HepG2 (cell line): Measurements from ENCODE around the gene SERPINE2. TPM values are rescaled to one million over a fixed set of nuclear protein-coding genes. Genes with fewer than 3 reads are reported as not detected.

ENCODE experiments used
- ATAC-seq: fragments of 200-7000 bp; cut with Tn5 transposase; 3 replicates; pipeline ENCODE4 v1.9.1; 2020; ENCODE audit warnings: mild to moderate bottlenecking, moderate library complexity
- BruUV-seq: library from RNA; stranded (reverse); fragments of 400-500 nt; replicated peaks from 2 replicates; lab custom pipeline; 2021; lab: Mats Ljungman, UMichigan
- CTCF ChIA-PET: fragments of 300-600 bp; formaldehyde crosslinking; extraction: SDS; loops from one replicate; lab custom pipeline; 2021; ENCODE audit warnings: low total read pairs, inconsistent platforms, low intra/inter-chr PET ratio; lab: Yijun Ruan, JAX
- POLR2A ChIA-PET: fragments of 350-600 bp; sonication (Branson Sonifier 250); formaldehyde crosslinking; loops from one replicate; lab custom pipeline; 2020; ENCODE audit warnings: antibody characterized with exemption, inconsistent platforms; lab: Yijun Ruan, JAX
- DNase-seq: peaks from one replicate; pipeline ENCODE4 v3.0.0-alpha.2; 2015; ENCODE audit warnings: low spot score
- FAIRE-seq: peaks from 3 replicates; lab custom pipeline; 2011; peaks lifted over from hg19 to GRCh38; lab: Jason Lieb, UNC
- H2AFZ ChIP-seq: one replicate; pipeline ENCODE4 v1.6.1; 2011; ENCODE audit warnings: low read length, inconsistent platforms
- H3K27ac ChIP-seq: fragments of 300-600 bp; 3 replicates; pipeline ENCODE4 v1.8.0; 2011; ENCODE audit warnings: mixed run types, mild to moderate bottlenecking, mixed read lengths, low read length, inconsistent platforms; ENCODE audit not compliant: insufficient read depth; ENCODE audit errors: extremely low read length
- H3K27me3 ChIP-seq, 2 experiments: fragments of 200-600 bp in 1 of 2; 2 replicates in 1 of 2; 3 replicates in 1 of 2; pipeline versions ENCODE4 v1.6.0 to v1.8.0; 2011; ENCODE audit warnings: low read length in 2 of 2, mild to moderate bottlenecking in 2 of 2, moderate library complexity in 2 of 2, inconsistent platforms in 1 of 2; ENCODE audit not compliant: insufficient read depth in 2 of 2, control insufficient read depth in 1 of 2
- H3K36me3 ChIP-seq, 2 experiments: fragments of 200-600 bp in 1 of 2; replicated peaks in 1 of 2; 2 replicates in 1 of 2; 3 replicates in 1 of 2; pipeline versions ENCODE4 v1.5.1 to v1.8.0; 2011; ENCODE audit warnings: low read length in 2 of 2, inconsistent platforms in 1 of 2; ENCODE audit not compliant: insufficient read depth in 2 of 2, control insufficient read depth in 1 of 2
- H3K4me1 ChIP-seq: 2 replicates; pipeline ENCODE4 v1.5.1; 2012; ENCODE audit warnings: low read length, inconsistent platforms; ENCODE audit not compliant: insufficient read depth
- H3K4me2 ChIP-seq: 2 replicates; pipeline ENCODE4 v1.6.0; 2011; ENCODE audit warnings: low read depth, low read length, inconsistent platforms
- H3K4me3 ChIP-seq, 3 experiments: fragments of 200-600 bp in 1 of 3; sonication (generic), shearing (Covaris generic) in 1 of 3; replicated peaks in 1 of 3; 2 replicates each; pipeline ENCODE4 v1.5.1; 2011 to 2016; ENCODE audit warnings: low read length in 3 of 3, inconsistent platforms in 2 of 3, low read depth in 2 of 3, mild to moderate bottlenecking in 2 of 3, control low read depth in 1 of 3, mixed read lengths in 1 of 3; ENCODE audit not compliant: insufficient read depth in 1 of 3
- H3K79me2 ChIP-seq: one replicate; pipeline ENCODE4 v1.6.1; 2011; ENCODE audit warnings: low read length, inconsistent platforms; ENCODE audit not compliant: insufficient read depth
- H3K9ac ChIP-seq: 2 replicates; pipeline ENCODE4 v1.6.0; 2011; ENCODE audit warnings: mild to moderate bottlenecking, low read depth, low read length, inconsistent platforms; ENCODE audit not compliant: insufficient read depth
- H3K9me3 ChIP-seq: 2 replicates; pipeline ENCODE4 v1.5.1; 2012; ENCODE audit warnings: mild to moderate bottlenecking, low read length
- H4K20me1 ChIP-seq: 2 replicates; pipeline ENCODE4 v1.6.0; 2011; ENCODE audit warnings: inconsistent platforms, mild to moderate bottlenecking, low read length, moderate library complexity; ENCODE audit not compliant: insufficient read depth
- ATF7 ChIP-seq, 2 experiments: fragments of 450-650 bp in 1 of 2; sonication (generic) in 1 of 2; formaldehyde crosslinking in 1 of 2; IDR thresholded peaks; 2 replicates each; pipeline versions ENCODE4 v1.4.0 to v1.6.1; 2016 to 2020; ENCODE audit warnings: antibody characterized with exemption in 1 of 2, mild to moderate bottlenecking in 1 of 2, missing genetic modification reagents in 1 of 2
- DMTF1 ChIP-seq: sonication (generic); formaldehyde crosslinking; IDR thresholded peaks from 2 replicates; pipeline ENCODE4 v1.4.0; 2020; ENCODE audit warnings: mild to moderate bottlenecking, missing genetic modification reagents
- HES4 ChIP-seq: sonication (generic); formaldehyde crosslinking; IDR thresholded peaks from 2 replicates; pipeline ENCODE4 v1.9.0; 2021; ENCODE audit warnings: mild to moderate bottlenecking, missing genetic modification reagents, borderline replicate concordance
- KMT2B ChIP-seq: IDR thresholded peaks from 2 replicates; pipeline ENCODE4 v1.6.1; 2016; ENCODE audit warnings: missing genetic modification reagents, missing compliant biosample characterization
- MLX ChIP-seq: IDR thresholded peaks from 2 replicates; pipeline ENCODE4 v1.6.1; 2016
- RBM22 ChIP-seq: fragments of 200-400 bp; formaldehyde crosslinking; optimal IDR thresholded peaks from 2 replicates; pipeline ENCODE3; 2017; ENCODE audit warnings: mild to moderate bottlenecking, low read length, moderate library complexity
- RNF2 ChIP-seq: fragments of 450-650 bp; conservative IDR thresholded peaks from 2 replicates; pipeline ENCODE4 v1.6.1; 2016; ENCODE audit warnings: low read depth
- SOX13 ChIP-seq, 3 experiments: fragments of 450-650 bp in 1 of 3; sonication (generic) in 1 of 3; formaldehyde crosslinking in 1 of 3; IDR thresholded peaks in 2 of 3; conservative IDR thresholded peaks in 1 of 3; 2 replicates each; pipeline versions ENCODE4 v1.5.0 to v1.6.1; 2016 to 2020; ENCODE audit warnings: antibody characterized with exemption in 1 of 3, mild to moderate bottlenecking in 1 of 3, missing compliant biosample characterization in 1 of 3, missing genetic modification reagents in 1 of 3, moderate library complexity in 1 of 3
- TFE3 ChIP-seq: IDR thresholded peaks from 2 replicates; pipeline ENCODE4 v1.6.1; 2016
- ZNF512 ChIP-seq: sonication (generic); formaldehyde crosslinking; IDR thresholded peaks from 2 replicates; pipeline ENCODE4 v1.4.0; 2020; ENCODE audit warnings: mild to moderate bottlenecking, missing genetic modification reagents
- ZNF549 ChIP-seq: sonication (generic); formaldehyde crosslinking; IDR thresholded peaks from 2 replicates; pipeline ENCODE4 v1.5.0; 2020; ENCODE audit warnings: missing genetic modification reagents
- ZNF609 ChIP-seq: sonication (generic); formaldehyde crosslinking; IDR thresholded peaks from 2 replicates; pipeline ENCODE4 v1.4.0; 2020; ENCODE audit warnings: mild to moderate bottlenecking, missing genetic modification reagents, borderline replicate concordance
- WGBS: methylation state at CpG from one replicate; pipeline ENCODE4 v1.1.6; 2017; ENCODE audit warnings: low lambda C conversion rate; 5-methylcytosine and 5-hydroxymethylcytosine counted together
- in situ Hi-C: cut with HindIII; loops from 2 replicates; pipeline ENCODE4 v1.10.0; 2017; ENCODE audit warnings: low pct_unique_long_range_greater_than_20kb; ENCODE audit not compliant: extremely low pct_ligation_motif_present
- intact Hi-C: fragments of 100-400 bp; cut with micrococcal nuclease; formaldehyde crosslinking; loops from one replicate; pipeline ENCODE4 v1.10.0; 2022; ENCODE audit not compliant: unreplicated experiment
- polyA plus RNA-seq, 8 experiments: library from polyadenylated mRNA; depleted of rRNA in 3 of 8; stranded (reverse) in 7 of 8; unstranded in 1 of 8; fragments of >200 nt; fragmentation: Illumina TruSeq in 4 of 8; extraction: Trizol in 4 of 8; gene quantifications; 2 replicates each; pipeline versions ENCODE4 v1.2.1 to v1.2.3, GENCODE V29; 2011 to 2016; ENCODE audit warnings: low read depth in 4 of 8, missing spikeins in 1 of 8, mixed read lengths in 1 of 8; ENCODE audit not compliant: insufficient read depth in 1 of 8
- total RNA-seq, 5 experiments: library from RNA; depleted of rRNA; stranded (reverse); fragments of >200 nt; fragmentation: Illumina TruSeq; extraction: Trizol; gene quantifications; 2 replicates each; pipeline ENCODE4 v1.2.3, GENCODE V29; 2016; ENCODE audit warnings: low read depth in 1 of 5

Gene SERPINE2
- total and polyA plus RNA-seq, 2 of the 13 experiments (the other 11 are each of a cell fraction or from before 2014, with no cell fraction given), result 7.9 to 18.1 TPM

- Histone ChIP-seq H3K4me3 (no peak overlapping the region), H2AFZ (no peak overlapping the region), H3K79me2 (no peaks in the 10 kb centered on the region), H4K20me1 (no peaks in the 10 kb centered on the region), H3K4me1 (peaks cover 9% of the 10 kb centered on the region), H3K27me3 (peaks cover 0 to 30% of the 10 kb centered on the region in 2 experiments; a peak in 2 of 5 replicates), H3K27ac (no peak overlapping the region), H3K9ac (no peak overlapping the region), H3K36me3 (no peaks in the 10 kb centered on the region), H3K4me2 (no peak overlapping the region), H3K9me3 (peaks cover 13% of the 10 kb centered on the region; the same call in 1 of the 2 replicates)
- ChIA-PET POLR2A (no interaction called here), CTCF (no interaction called here)
- no peak for FAIRE-seq
- no peak for ATAC-seq
- DNase-seq, result no peak
- TF ChIP-seq ZNF609 (no peak), HES4 (CRISPR knock-in tag) (no peak), MLX (no peak), ATF7 (IDR thresholded peaks at IDR 0.05) (no peak), ATF7 (CRISPR knock-in tag; IDR thresholded peaks at IDR 0.05) (no peak), SOX13 (IDR thresholded peaks at IDR 0.05) (no peak), SOX13 (CRISPR knock-in tag; conservative IDR thresholded peaks at IDR 0.05 in 1 of 2, IDR thresholded peaks at IDR 0.05 in 1 of 2) (no peak), KMT2B (CRISPR knock-in tag) (no peak), ZNF512 (CRISPR knock-in tag) (no peak), ZNF549 (CRISPR knock-in tag) (no peak), RBM22 (no peak), RNF2 (no peak), TFE3 (CRISPR knock-in tag) (no peak), DMTF1 (CRISPR knock-in tag) (no peak)
- 3% methylated on average over 3 of the region's 3 CpGs for WGBS
- BruUV-seq, result no TSS peak
- in situ Hi-C loops (no loop called here), intact Hi-C loops (no loop called here)
These were observed 34.6 kb upstream of the SERPINE2 start for GRCh38 chr2:224073676-224074075.
